Fibroblast of peridontal ligament (primary cell): ENCODE results near the gene ING1.
"Not testable (repeated sequence)": the region's sequence is repeated elsewhere in the genome, so short reads cannot be mapped to it uniquely, and the experiment has no call there.

Experiments
- DNase-seq: peaks from one replicate; pipeline ENCODE4 v3.0.0-alpha.2; 2010; ENCODE audit errors: extremely low read depth

Gene ING1, protein sequence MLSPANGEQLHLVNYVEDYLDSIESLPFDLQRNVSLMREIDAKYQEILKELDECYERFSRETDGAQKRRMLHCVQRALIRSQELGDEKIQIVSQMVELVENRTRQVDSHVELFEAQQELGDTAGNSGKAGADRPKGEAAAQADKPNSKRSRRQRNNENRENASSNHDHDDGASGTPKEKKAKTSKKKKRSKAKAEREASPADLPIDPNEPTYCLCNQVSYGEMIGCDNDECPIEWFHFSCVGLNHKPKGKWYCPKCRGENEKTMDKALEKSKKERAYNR

GRCh38 chr13:110713642-110713952 is at the start of gene ING1:
TSS of gene ING1 (plus strand) at chr13:110713700. CDS start at chr13:110714150, 450 bp downstream.
- DNase-seq = no peak

DNA sequence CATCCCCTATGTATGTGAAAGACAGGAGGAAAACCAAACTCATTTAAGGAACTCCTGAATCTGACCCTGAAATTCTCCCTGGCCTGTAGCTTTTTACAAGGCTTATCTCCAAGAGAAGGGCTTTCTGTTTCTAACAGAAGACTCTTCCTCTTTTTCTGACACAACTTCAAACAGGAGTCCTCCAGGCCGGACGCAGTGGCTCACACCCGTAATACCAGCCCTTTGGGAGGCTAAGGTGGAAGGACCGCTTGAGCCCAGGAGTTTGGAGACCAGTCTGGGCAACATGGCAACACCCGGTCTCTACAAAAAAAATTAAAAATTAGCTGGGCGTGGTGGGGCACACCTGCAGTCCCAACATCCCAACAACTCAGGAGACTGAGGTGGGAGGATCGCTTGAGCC is 49.5 kb upstream of the ING1 start:
- no peak for DNase-seq

DNA sequence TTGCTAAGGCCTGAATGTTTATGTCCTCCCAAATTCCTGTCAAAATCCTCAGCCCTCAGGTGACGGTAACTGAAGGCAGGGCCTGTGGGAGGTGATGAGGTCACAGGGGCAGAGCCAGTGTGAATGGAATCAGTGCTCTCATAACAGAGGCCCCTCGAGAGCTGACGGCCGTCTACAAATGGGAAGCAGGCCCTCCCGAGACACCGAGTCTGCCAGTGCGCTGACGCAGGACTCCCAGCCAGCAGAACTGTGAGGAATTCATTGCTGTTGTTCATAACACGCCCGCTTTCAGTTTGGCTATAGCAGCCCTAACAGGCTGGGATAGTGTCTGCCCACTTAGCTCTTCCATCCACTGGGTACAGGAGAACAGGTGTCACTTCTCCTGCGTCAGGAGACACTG is 48.8 kb upstream of the ING1 start:
- DNase-seq = no peak

DNA sequence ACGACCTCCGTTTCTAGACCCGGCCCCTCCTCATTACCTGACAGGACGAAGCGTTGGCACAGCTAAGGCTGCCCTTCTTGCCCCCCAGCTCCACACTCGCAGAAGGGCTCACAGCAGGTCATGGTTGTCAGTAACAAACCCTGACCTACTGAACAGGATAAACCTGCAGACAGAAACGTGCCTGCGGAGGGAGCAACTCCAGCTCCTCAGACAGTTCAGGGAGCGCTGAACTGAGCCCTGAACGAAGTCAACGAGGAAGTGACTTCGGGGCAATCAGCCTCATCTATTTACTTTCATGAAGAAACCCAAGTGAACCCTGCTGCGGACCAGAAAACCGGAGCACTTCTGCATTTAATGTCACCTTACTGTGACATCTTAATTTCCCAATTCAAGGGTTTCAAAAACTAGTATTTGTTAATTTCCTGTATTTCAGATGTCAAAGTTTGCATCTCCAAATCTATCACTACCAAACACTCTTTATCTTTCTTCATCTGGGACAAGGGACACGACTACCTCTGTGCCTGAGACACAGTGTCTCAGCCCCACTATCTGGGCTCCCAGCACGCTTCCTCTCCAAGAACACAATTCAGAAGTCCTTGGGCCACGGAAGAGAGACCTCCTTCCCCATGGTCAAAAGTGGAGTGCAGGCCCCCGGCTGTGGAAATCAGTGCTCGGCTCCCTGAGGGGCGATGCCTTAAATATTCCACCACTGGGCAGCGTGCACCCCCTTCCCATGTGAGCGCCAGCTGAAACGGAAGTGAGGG is 47.8 kb upstream of the ING1 start:
- DNase-seq = no peak

DNA sequence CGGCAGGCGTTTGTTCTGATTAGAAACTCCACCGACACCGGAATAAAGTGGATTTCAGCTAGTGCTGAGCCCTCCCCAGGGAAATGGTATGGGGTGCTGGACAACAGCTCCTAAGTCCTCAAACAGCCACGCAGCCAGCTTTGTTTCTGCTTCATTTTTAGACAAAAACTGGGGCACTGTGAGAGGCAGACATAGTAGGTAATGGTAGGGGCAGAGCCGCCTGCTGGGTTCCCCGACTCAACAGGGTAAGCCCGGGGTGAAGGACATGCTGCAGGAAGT is 47.3 kb upstream of the ING1 start:
- no peak for DNase-seq

- no peak for DNase-seq
Measured at GRCh38 chr13:110669036-110669435, 44.5 kb upstream of the ING1 start.

DNA sequence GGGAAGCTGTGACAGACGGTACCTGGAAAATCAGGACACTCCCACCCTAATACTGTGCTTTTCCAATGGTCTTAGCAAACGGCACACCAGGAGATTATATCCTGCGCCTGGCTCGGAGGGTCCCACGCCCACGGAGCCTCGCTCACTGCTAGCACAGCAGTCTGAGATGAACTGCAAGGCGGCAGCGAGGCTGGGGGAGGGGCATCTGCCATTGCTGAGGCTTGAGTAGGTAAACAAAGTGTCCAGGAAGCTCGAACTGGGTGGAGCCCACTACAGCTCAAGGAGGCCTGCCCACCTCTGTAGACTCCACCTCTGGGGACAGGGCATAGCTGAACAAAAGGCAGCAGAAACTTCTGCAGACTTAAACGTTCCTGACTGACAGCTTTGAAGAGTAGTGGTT is 43.7 kb upstream of the ING1 start:
- DNase-seq = not testable (repeated sequence)

DNA sequence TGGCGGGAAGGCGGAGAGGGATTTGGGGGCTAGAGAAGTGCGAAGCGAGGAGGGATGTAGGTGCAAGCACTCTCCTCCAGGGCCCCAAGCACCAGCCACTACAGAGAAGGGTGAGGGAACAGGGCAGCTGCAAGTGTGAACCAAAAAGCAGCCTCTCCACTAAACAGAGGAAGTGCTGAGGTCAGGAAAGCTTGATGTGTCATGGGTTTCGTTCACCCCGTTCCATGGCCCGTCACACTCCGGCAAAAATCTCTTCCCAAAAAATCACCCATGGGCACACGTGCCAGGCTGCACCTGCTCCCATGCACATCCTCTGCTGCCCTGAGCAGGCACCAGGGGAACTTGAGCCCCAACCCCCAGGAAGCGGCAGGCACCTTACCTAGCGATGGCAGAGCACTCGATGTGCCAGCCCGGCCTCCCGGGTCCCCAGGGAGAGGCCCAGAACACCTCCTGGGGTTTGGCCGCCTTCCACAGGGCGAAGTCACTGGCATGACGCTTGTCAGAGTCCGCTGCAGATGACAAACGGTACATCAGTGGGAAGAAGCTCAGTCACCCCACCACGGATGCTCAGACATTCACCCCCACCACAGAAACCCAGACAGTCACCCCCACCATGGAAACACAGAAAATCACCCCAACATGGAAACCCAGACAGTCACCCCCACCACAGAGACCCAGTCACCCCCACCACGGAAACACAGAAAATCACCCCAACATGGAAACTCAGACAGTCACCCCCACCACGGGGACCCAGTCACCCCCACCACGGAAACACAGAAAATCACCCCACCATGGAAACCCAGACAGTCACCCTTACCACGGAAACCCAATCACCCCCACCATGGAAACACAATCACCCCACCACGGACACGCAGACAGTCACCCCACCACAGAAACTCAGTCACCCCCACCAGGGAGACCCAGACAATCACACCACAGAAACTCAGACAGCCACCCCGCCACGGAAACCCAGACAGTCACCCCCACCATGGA is 36.6 kb upstream of the ING1 start:
- DNase-seq = no peak

DNA sequence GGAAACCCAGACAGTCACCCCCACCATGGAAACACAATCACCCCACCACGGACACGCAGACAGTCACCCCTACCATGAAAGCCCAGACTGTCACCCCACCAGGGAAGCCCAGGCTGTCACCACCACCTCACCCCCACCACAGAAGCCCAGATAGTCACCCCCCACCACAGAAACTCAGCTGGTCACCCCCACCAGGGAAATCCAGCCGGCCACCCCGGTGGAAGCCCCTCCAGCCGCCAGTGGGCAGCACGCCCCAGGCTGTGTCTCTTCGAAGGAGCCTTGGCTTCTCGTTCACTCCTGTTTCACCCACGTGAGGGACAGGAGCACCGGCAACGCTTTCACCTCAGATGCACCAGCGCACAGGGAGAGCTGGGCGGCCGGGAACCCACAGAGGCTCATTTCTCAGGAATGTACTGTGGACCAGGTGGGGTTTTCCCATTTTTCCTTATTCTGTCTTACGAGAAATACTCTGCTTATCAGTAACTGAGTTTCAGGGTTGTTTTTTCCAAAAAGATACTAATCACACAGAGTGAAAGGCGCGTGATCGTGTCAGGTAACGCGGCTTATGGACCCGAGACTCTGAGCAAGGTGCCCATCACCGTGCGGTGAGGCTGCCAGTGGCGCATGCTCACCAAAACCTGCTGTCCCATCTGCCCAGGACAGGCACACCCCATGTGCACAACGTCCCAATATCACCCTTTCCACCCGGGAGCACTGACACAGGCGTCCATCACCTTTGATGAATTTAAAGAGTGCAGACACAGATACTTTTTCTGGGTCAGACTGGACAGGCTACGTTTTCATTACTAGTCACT is 35.6 kb upstream of the ING1 start:
- no peak for DNase-seq

DNA sequence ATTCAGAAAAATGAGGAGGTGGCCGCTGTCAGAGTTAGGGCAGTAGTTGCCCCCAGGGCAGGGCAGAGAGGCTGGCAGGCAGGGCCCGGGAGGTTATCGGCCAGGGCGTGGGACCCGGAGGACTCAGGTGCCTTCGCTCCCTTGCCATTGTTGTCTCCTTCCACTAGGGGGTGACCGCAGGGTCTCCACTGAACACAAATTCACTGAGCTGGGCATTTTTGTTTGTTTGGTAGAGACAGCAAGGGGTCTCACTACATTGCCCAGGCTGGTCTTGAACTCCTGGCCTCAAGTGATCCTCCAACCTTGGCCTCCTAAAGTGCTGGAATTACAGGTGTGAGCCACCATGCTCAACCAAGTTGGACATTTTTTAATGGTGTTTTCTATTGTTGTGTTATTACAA is 32.6 kb upstream of the ING1 start:
- DNase-seq = no peak

- DNase-seq = no peak
Measured at GRCh38 chr13:110681868-110682550, 31.5 kb upstream of the ING1 start.

DNA sequence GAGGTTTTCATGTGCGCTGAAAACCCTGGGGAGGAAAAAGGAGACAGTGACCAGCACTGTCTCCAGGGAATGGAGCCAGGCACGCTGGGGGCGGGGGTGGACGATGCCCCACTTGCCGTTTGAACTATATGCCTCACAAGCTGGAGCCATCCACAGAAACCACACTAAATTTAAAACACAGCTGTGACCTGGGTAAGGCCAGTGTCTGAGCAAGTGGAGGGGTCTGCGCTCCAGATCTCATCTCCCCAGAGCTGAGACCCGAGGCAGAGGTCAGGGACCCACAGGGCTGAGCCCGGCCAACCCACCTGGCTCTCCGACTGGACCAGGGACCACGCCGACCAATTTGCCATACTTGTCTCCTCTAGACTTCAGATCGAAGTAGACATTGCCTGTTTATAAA is 30.8 kb upstream of the ING1 start:
- no peak for DNase-seq

DNA sequence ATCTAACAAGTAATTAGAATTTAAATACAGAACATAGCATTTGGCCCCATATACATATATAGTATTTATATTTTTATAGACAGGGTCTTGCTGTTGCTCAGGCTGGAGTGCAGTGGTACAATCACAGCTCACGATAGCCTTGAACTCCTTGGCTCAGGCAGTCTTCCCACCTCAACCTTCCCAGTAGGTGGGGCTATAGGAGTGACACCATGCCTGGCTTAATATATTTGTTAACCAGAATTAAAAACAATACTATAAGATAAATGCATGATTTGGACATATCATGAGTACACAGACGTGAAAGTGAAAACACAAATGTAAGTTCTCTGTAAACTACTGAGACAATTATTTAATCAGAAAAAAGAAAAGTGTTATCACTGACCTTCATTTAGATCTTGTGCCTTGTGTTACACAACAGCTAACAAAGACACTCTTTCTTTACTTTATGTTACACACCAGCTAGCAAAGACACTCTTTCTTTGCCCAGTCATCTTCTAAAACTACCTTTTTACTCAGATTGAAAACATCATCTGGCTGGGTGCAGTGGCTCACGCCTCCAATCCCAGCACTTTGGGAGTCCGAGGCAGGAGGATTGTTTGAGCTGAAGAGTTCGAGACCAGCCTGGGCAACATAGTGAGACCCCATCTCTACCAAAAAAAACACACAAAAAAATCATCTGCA is 30.2 kb upstream of the ING1 start:
- DNase-seq = no peak

DNA sequence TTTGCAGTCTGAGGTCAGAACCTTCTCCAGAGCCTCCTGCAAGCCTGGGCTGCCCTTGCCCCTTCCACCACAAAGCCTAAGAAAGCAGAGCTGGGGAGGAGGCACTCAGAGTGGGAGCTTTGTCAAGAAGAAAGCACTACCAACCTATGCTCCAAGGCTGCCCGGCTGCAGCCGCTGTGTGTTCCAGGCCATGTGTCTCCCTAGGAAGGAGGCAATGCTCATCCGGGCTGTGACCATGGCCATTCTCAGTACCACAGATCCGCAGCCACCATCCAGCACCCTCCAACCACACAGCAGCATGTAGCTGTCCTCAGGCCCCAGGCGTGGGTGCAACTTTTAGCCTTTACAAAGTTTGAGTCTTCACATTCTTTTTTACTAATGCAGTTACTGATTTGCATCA is 29.6 kb upstream of the ING1 start:
- no peak for DNase-seq

- no peak for DNase-seq
Measured at GRCh38 chr13:110684388-110685056, 29.0 kb upstream of the ING1 start.

DNA sequence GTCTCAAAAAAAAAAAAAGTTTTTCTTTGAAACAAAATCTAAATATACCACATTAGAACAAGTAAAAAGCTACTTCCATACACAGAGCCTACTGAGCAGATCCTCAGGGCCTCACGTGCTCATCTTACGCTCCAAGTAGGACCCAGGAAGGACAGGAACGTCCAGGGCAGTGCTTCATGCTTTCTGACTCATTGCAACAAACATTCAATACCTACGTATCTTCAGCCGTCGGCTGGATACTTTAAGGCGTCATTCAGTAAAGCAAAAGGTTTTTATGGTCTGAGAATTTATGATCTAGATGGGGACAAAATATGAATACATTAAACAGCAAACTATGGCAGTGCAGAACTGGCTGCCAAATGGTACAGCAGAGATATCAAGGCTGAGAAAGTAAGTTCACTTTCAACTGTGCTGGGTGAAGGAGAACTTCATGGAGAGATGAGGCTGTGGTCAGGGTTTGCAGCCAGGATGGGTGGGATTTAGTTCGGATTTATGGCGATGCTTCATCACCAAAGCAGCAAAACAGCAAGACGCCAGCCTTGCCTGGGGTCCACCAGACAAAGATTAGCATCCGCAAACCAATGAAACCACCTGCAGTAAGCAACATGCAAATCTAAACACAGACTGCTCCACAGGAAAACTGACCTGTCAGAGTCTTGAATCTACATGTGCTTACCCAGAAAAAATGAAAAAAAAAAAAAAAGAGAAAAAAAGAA is 28.0 kb upstream of the ING1 start:
- no peak for DNase-seq

- DNase-seq = no peak
Measured at GRCh38 chr13:110687736-110688135, 25.8 kb upstream of the ING1 start.

DNA sequence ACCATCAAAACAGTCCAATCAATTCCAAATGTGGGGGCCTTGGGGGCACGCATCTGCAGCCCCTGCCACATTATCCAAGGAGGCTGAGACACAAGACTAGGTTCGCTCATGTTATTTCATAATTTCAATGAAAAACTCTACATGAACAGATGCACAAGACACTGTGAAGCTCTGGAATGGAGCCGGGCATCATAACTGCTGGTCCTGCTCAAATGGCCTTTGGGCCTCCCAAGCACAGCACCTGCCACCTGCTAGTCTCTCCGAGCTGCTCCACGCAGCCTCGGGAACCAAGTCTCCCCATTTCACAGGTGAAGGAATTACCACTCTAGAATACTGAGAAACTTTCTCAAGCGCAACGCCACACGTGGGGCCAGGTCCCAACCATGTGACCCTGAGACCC is 24.5 kb upstream of the ING1 start:
- DNase-seq = no peak

DNA sequence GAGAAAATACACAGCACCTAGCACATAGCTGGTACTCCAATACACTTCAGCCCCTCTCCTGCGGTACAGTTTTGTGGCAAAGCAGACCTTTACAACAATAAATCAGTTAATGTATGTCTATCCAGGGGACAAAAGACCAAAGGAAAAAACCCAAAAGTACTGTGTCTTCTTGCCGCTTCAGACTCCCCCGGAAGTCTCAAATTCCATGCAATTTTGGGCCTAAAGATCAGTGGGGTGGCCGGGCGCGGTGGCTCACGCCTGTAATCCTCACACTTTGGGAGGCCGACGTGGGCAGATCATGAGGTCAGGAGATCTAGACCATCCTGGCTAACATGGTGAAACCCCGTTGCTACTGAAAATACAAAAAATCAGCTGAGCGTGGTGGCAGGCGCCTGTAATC is 23.8 kb upstream of the ING1 start:
- no peak for DNase-seq

GRCh38 chr13:110690516-110690915 is 23.0 kb upstream of the ING1 start:
- no peak for DNase-seq
